Measurements from ENCODE around the gene TNIK.

DNA sequence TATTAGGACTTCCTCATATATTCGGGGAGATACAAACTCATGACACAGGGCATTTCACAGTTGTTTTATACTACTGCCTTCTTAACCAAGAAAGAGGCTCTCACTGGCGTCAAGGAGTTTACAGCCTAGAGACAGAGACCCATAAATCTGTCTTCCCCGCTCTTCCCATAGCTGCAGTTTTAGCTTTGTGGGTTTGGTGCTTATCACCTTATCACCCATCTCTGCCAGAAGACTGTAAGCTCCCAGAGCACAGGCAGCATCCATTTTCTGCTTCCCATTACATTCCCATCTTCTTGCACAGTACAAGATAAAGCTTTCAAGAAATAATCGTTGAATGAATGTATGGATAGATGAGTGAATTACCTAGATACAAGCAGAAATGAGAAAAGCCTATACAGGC, 144.3 kb downstream of the TNIK start:
- TF ChIP-seq, protein P1, sequence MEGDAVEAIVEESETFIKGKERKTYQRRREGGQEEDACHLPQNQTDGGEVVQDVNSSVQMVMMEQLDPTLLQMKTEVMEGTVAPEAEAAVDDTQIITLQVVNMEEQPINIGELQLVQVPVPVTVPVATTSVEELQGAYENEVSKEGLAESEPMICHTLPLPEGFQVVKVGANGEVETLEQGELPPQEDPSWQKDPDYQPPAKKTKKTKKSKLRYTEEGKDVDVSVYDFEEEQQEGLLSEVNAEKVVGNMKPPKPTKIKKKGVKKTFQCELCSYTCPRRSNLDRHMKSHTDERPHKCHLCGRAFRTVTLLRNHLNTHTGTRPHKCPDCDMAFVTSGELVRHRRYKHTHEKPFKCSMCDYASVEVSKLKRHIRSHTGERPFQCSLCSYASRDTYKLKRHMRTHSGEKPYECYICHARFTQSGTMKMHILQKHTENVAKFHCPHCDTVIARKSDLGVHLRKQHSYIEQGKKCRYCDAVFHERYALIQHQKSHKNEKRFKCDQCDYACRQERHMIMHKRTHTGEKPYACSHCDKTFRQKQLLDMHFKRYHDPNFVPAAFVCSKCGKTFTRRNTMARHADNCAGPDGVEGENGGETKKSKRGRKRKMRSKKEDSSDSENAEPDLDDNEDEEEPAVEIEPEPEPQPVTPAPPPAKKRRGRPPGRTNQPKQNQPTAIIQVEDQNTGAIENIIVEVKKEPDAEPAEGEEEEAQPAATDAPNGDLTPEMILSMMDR (IDR thresholded peaks at IDR 0.05): no peak
- TF ChIP-seq CHD2 (IDR thresholded peaks at IDR 0.05; ENCODE audit: low read length, partially characterized antibody) (no peak), FOSL2 (IDR thresholded peaks at IDR 0.05; ENCODE audit: borderline replicate concordance, low read depth) (no peak), MEF2A (IDR thresholded peaks at IDR 0.05; ENCODE audit: borderline replicate concordance, low read depth) (no peak), EZH2phosphoT487 (IDR thresholded peaks at IDR 0.05; ENCODE audit: borderline replicate concordance, low read depth) (no peak), EP300 (IDR thresholded peaks at IDR 0.05; ENCODE audit: borderline replicate concordance in 1 of 2, low read depth in 1 of 2, low read length in 1 of 2) (no peak), GATA2 (CRISPR knock-in tag; IDR thresholded peaks at IDR 0.05) (no peak), SMC3 (IDR thresholded peaks at IDR 0.05; ENCODE audit: low read depth, low read length) (no peak), NFIC (IDR thresholded peaks at IDR 0.05; ENCODE audit: borderline replicate concordance) (no peak), USF1 (IDR thresholded peaks at IDR 0.05; ENCODE audit: borderline replicate concordance, low read depth) (no peak), POLR2AphosphoS5 (IDR thresholded peaks at IDR 0.05; ENCODE audit: low read depth, low read length) (no peak), SIN3A (IDR thresholded peaks at IDR 0.05; ENCODE audit: borderline replicate concordance, low read depth, low read length) (no peak)
- TF ChIP-seq, protein P2, sequence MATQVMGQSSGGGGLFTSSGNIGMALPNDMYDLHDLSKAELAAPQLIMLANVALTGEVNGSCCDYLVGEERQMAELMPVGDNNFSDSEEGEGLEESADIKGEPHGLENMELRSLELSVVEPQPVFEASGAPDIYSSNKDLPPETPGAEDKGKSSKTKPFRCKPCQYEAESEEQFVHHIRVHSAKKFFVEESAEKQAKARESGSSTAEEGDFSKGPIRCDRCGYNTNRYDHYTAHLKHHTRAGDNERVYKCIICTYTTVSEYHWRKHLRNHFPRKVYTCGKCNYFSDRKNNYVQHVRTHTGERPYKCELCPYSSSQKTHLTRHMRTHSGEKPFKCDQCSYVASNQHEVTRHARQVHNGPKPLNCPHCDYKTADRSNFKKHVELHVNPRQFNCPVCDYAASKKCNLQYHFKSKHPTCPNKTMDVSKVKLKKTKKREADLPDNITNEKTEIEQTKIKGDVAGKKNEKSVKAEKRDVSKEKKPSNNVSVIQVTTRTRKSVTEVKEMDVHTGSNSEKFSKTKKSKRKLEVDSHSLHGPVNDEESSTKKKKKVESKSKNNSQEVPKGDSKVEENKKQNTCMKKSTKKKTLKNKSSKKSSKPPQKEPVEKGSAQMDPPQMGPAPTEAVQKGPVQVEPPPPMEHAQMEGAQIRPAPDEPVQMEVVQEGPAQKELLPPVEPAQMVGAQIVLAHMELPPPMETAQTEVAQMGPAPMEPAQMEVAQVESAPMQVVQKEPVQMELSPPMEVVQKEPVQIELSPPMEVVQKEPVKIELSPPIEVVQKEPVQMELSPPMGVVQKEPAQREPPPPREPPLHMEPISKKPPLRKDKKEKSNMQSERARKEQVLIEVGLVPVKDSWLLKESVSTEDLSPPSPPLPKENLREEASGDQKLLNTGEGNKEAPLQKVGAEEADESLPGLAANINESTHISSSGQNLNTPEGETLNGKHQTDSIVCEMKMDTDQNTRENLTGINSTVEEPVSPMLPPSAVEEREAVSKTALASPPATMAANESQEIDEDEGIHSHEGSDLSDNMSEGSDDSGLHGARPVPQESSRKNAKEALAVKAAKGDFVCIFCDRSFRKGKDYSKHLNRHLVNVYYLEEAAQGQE (IDR thresholded peaks at IDR 0.05; ENCODE audit: low read depth, low read length): no peak
- TF ChIP-seq, protein P3, sequence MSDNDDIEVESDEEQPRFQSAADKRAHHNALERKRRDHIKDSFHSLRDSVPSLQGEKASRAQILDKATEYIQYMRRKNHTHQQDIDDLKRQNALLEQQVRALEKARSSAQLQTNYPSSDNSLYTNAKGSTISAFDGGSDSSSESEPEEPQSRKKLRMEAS (IDR thresholded peaks at IDR 0.05; ENCODE audit: low read depth): no peak
